A549 (cell line): Measurements from ENCODE around the gene CFAP69. TPM values are rescaled to one million over a fixed set of nuclear protein-coding genes. Genes with fewer than 3 reads are reported as not detected.

Source experiments
- ATAC-seq, 2 experiments: fragments of 200-7000 bp in 1 of 2; fragments of >200 bp in 1 of 2; cut with Nextera tagmentation in 1 of 2; cut with Tn5 transposase in 1 of 2; 3 replicates each; pipeline versions ENCODE4 v1.8.0 to v1.9.1; 2018 to 2020; ENCODE audit warnings: mild to moderate bottlenecking in 1 of 2, moderate library complexity in 1 of 2
- CTCF ChIA-PET: fragments of 300-600 bp; sonication (Branson Sonifier 250); formaldehyde crosslinking; extraction: SDS; loops from one replicate; lab custom pipeline; 2021; ENCODE audit warnings: antibody characterized with exemption, inconsistent platforms; lab: Yijun Ruan, JAX
- POLR2A ChIA-PET: fragments of 350-600 bp; formaldehyde crosslinking; extraction: SDS; loops from one replicate; lab custom pipeline; 2021; ENCODE audit warnings: antibody characterized with exemption, inconsistent platforms; lab: Yijun Ruan, JAX
- DNase-seq, 2 experiments: peaks; one replicate each; pipeline versions ENCODE4 v3.0.0 to v3.0.0-alpha.2; 2011 to 2016; ENCODE audit warnings: low read depth in 1 of 2, low spot score in 1 of 2
- FAIRE-seq: peaks from 2 replicates; lab custom pipeline; 2011; peaks lifted over from hg19 to GRCh38; lab: Jason Lieb, UNC
- H3K27ac ChIP-seq, 2 experiments: fragments of >200 bp; sonication (Bioruptor Twin); formaldehyde crosslinking; 3 replicates each; pipeline ENCODE4 v1.5.1; 2016 to 2017
- H3K4me1 ChIP-seq: fragments of >200 bp; sonication (Bioruptor Twin); formaldehyde crosslinking; 3 replicates; pipeline ENCODE4 v1.6.1; 2016
- H3K4me2 ChIP-seq: fragments of >200 bp; sonication (Bioruptor Twin); formaldehyde crosslinking; 3 replicates; pipeline ENCODE4 v1.6.1; 2016
- H3K4me3 ChIP-seq: fragments of >200 bp; sonication (Bioruptor Twin); formaldehyde crosslinking; 3 replicates; pipeline ENCODE4 v1.5.1; 2016
- H3K9me3 ChIP-seq: fragments of >200 bp; sonication (Bioruptor Twin); formaldehyde crosslinking; 3 replicates; pipeline ENCODE4 v1.6.1; 2016
- BCL3 ChIP-seq: fragments of >200 bp; sonication (Bioruptor Twin); formaldehyde crosslinking; IDR thresholded peaks from 3 replicates; pipeline ENCODE4 v1.6.1; 2016
- CBX2 ChIP-seq: fragments of 200-600 bp; sonication (generic); IDR thresholded peaks from 2 replicates; pipeline ENCODE4 v1.6.1; 2016; ENCODE audit warnings: low read depth, mild to moderate bottlenecking, borderline replicate concordance
- CHD2 ChIP-seq: fragments of 150-350 bp; IDR thresholded peaks from 2 replicates; pipeline ENCODE4 v1.6.1; 2014; ENCODE audit warnings: low read length; ENCODE audit not compliant: partially characterized antibody
- CHD4 ChIP-seq: fragments of 200-600 bp; sonication (generic); IDR thresholded peaks from 2 replicates; pipeline ENCODE4 v1.6.1; 2016; ENCODE audit warnings: antibody characterized with exemption, mild to moderate bottlenecking, borderline replicate concordance
- CTCF ChIP-seq: fragments of >200 bp; sonication (Bioruptor Twin); formaldehyde crosslinking; IDR thresholded peaks from 3 replicates; pipeline ENCODE4 v1.5.1; 2016
- EHF ChIP-seq: fragments of 250-450 bp; sonication (Bioruptor Pico); IDR thresholded peaks from 2 replicates; pipeline ENCODE4 v1.5.0; 2020; ENCODE audit warnings: mild to moderate bottlenecking
- ESRRA ChIP-seq: fragments of 150-350 bp; IDR thresholded peaks from 2 replicates; pipeline ENCODE4 v1.6.1; 2014; ENCODE audit warnings: mild to moderate bottlenecking, low read length, borderline replicate concordance
- FOXS1 ChIP-seq: fragments of 250-450 bp; sonication (Bioruptor Pico); IDR thresholded peaks from 2 replicates; pipeline ENCODE4 v1.5.0; 2020; ENCODE audit warnings: mild to moderate bottlenecking, moderate library complexity
- GATA3 ChIP-seq: IDR thresholded peaks from 2 replicates; pipeline ENCODE4 v1.6.1; 2012; ENCODE audit warnings: borderline replicate concordance
- HDAC2 ChIP-seq: fragments of 200-600 bp; sonication (generic); IDR thresholded peaks from 2 replicates; pipeline ENCODE4 v1.6.1; 2016
- HES2 ChIP-seq: fragments of >200 bp; sonication (Bioruptor Twin); formaldehyde crosslinking; IDR thresholded peaks from 2 replicates; pipeline ENCODE4 v1.6.1; 2016
- HMGXB4 ChIP-seq: fragments of 250-450 bp; sonication (Bioruptor Pico); IDR thresholded peaks from 2 replicates; pipeline ENCODE4 v1.5.0; 2021; ENCODE audit warnings: mild to moderate bottlenecking, moderate library complexity, borderline replicate concordance
- HOXA7 ChIP-seq: fragments of 250-450 bp; sonication (Bioruptor Pico); IDR thresholded peaks from 2 replicates; pipeline ENCODE4 v1.5.0; 2020; ENCODE audit warnings: mild to moderate bottlenecking, moderate library complexity
- HOXB13 ChIP-seq: fragments of 250-450 bp; sonication (Bioruptor Pico); IDR thresholded peaks from 2 replicates; pipeline ENCODE4 v1.5.0; 2020; ENCODE audit warnings: low read depth, mild to moderate bottlenecking, moderate library complexity
- JUN ChIP-seq, 2 experiments: fragments of >200 bp; sonication (Bioruptor Twin); formaldehyde crosslinking; IDR thresholded peaks; 2 replicates in 1 of 2; 3 replicates in 1 of 2; pipeline ENCODE4 v1.6.1; 2016 to 2017
- JUNB ChIP-seq: fragments of >200 bp; sonication (Bioruptor Twin); formaldehyde crosslinking; IDR thresholded peaks from 2 replicates; pipeline ENCODE4 v1.6.1; 2016
- KDM1A ChIP-seq: fragments of 200-600 bp; sonication (generic); IDR thresholded peaks from 2 replicates; pipeline ENCODE4 v1.6.1; 2016; ENCODE audit warnings: low read depth, mild to moderate bottlenecking
- MAFK ChIP-seq: fragments of 450-650 bp; IDR thresholded peaks from 2 replicates; pipeline ENCODE4 v1.6.1; 2014; ENCODE audit not compliant: partially characterized antibody
- MYC ChIP-seq: IDR thresholded peaks from 2 replicates; pipeline ENCODE4 v1.6.1; 2012; ENCODE audit warnings: mild to moderate bottlenecking, inconsistent platforms, low read length, improper control_type of control experiment, borderline replicate concordance
- PHF8 ChIP-seq: fragments of 200-600 bp; sonication (generic); IDR thresholded peaks from 2 replicates; pipeline ENCODE4 v1.6.1; 2016; ENCODE audit warnings: low read depth, mild to moderate bottlenecking, antibody characterized with exemption, moderate library complexity, borderline replicate concordance
- RAD21 ChIP-seq, 2 experiments: fragments of >200 bp in 1 of 2; sonication (Bioruptor Twin) in 1 of 2; formaldehyde crosslinking in 1 of 2; IDR thresholded peaks in 1 of 2; conservative IDR thresholded peaks in 1 of 2; 2 replicates in 1 of 2; 3 replicates in 1 of 2; pipeline ENCODE4 v1.6.1; 2012 to 2018; ENCODE audit warnings: inconsistent platforms in 1 of 2
- RCOR1 ChIP-seq: fragments of 150-350 bp; IDR thresholded peaks from 2 replicates; pipeline ENCODE4 v1.6.1; 2014; ENCODE audit warnings: antibody characterized with exemption, low read length, low read depth
- SMC3 ChIP-seq: fragments of >200 bp; sonication (Bioruptor Twin); formaldehyde crosslinking; IDR thresholded peaks from 3 replicates; pipeline ENCODE4 v1.6.1; 2018; ENCODE audit warnings: inconsistent platforms
- TP53 ChIP-seq: fragments of 250-450 bp; sonication (Bioruptor Pico); IDR thresholded peaks from 2 replicates; pipeline ENCODE4 v1.5.0; 2021; ENCODE audit warnings: mild to moderate bottlenecking, moderate library complexity
- ZFP36 ChIP-seq: fragments of 450-650 bp; IDR thresholded peaks from 2 replicates; pipeline ENCODE4 v1.6.1; 2014; ENCODE audit warnings: borderline replicate concordance; ENCODE audit not compliant: partially characterized antibody
- ZSCAN20 ChIP-seq: fragments of 250-450 bp; sonication (Bioruptor Pico); IDR thresholded peaks from 2 replicates; pipeline ENCODE4 v1.8.0; 2022; ENCODE audit warnings: mild to moderate bottlenecking, moderate library complexity
- WGBS: methylation state at CpG from one replicate; pipeline ENCODE4 v1.1.6; 2017; ENCODE audit errors: missing lambda C conversion rate; 5-methylcytosine and 5-hydroxymethylcytosine counted together
- polyA plus RNA-seq, 4 experiments: library from polyadenylated mRNA; depleted of rRNA in 3 of 4; stranded (reverse); fragments of >200 nt; fragmentation: RNase III in 1 of 4; extraction: RNeasy Plus Mini Kit Qiagen cat#74134 plus additional on column Dnase treatment in 1 of 4; gene quantifications; 2 replicates in 3 of 4; 3 replicates in 1 of 4; pipeline ENCODE4 v1.2.3, GENCODE V29; 2011 to 2017

The CFAP69 gene
- polyA plus RNA-seq, 2 of the 4 experiments (the other 2 are of a cell fraction): 1.9 to 6.1 TPM

- H3K4me2 ChIP-seq: no peak overlapping the region
- DNase-seq (peak; percentile 37 to 42), FAIRE-seq (peak; percentile 77), ATAC-seq (peak in 1 of 2 experiments; percentile 84; a peak in 4 of 6 replicates)
- H3K4me3 ChIP-seq: no peak overlapping the region
- H3K9me3 ChIP-seq: no peaks in the 10 kb centered on the region
- CTCF ChIA-PET: interaction anchor here (0.7 to 3.2 kb wide), 3 partner anchors 50 to 172 kb away, joined by 3 to 28 read pairs (median 4); partner anchors contain the start of genes STEAP1 and STEAP2
- no peaks in the 10 kb centered on the region for H3K4me1 ChIP-seq
- H3K27ac ChIP-seq: no peak overlapping the region
- POLR2A ChIA-PET: no interaction called here
- TF ChIP-seq ZSCAN20 (no peak), JUNB (no peak), HOXB13 (CRISPR knock-in tag) (no peak), CTCF (peak; percentile 76), ZFP36 (no peak), RAD21 (conservative IDR thresholded peaks at IDR 0.05 in 1 of 2, IDR thresholded peaks at IDR 0.05 in 1 of 2) (peak; percentile 77 to 84), HDAC2 (no peak), HES2 (no peak), CHD4 (no peak), PHF8 (no peak), MYC (no peak), SMC3 (peak; percentile 84), EHF (CRISPR knock-in tag) (no peak), BCL3 (no peak)
- TF ChIP-seq, all 56 proteins: peak for 3
Observed at GRCh38 chr7:90262438-90262837, 17.5 kb downstream of the CFAP69 start.

- FAIRE-seq (no peak), ATAC-seq (no peak), DNase-seq (no peak)
- H3K4me3 ChIP-seq: no peak overlapping the region
- H3K4me1 ChIP-seq: no peaks in the 10 kb centered on the region
- POLR2A ChIA-PET: no interaction called here
- 51% methylated on average over 3 of the region's 3 CpGs for WGBS
- no peak overlapping the region for H3K4me2 ChIP-seq
- CTCF ChIA-PET: interaction anchor here (0.8 to 2.4 kb wide), 3 partner anchors 24 to 161 kb away, joined by 3 to 11 read pairs (median 3); partner anchors contain the start of gene STEAP1
- H3K9me3 ChIP-seq: no peaks in the 10 kb centered on the region
- TF ChIP-seq GATA3 (no peak), ESRRA (no peak), MAFK (no peak), KDM1A (no peak), HOXA7 (CRISPR knock-in tag) (no peak), HMGXB4 (CRISPR knock-in tag) (no peak), CHD2 (no peak), TP53 (CRISPR knock-in tag) (no peak), CBX2 (no peak), JUN (IDR thresholded peaks at IDR 0.05) (no peak), RCOR1 (no peak), FOXS1 (CRISPR knock-in tag) (no peak)
- no peak overlapping the region for H3K27ac ChIP-seq
Observed at GRCh38 chr7:90266808-90267207, 21.8 kb downstream of the CFAP69 start.
